GM12865 (cell line): ENCODE data around the gene SCAPER.
A peak's percentile ranks its signal among the peaks of the same experiment; 100 is the strongest.

Source experiments
- DNase-seq: peaks from one replicate; pipeline ENCODE4 v3.0.0; 2010; ENCODE audit warnings: low read depth
- H3K4me3 ChIP-seq: 2 replicates; pipeline ENCODE4 v1.5.1; 2011; ENCODE audit warnings: mild to moderate bottlenecking, low read depth, low read length, control low read depth
- CTCF ChIP-seq: IDR thresholded peaks from 2 replicates; pipeline ENCODE4 v1.5.1; 2011; ENCODE audit warnings: low read length, control low read depth, low read depth, inconsistent platforms; ENCODE audit not compliant: insufficient read depth; ENCODE audit errors: missing control alignments

Gene SCAPER

GRCh38 chr15:76584868-76585575 lies 320.1 kb downstream of the SCAPER start:
- no peak for TF ChIP-seq CTCF
- H3K4me3 ChIP-seq: no peak overlapping the region
- DNase-seq: no peak

- no peak for TF ChIP-seq CTCF
- no peak overlapping the region for H3K4me3 ChIP-seq
- DNase-seq: no peak
These were observed 322.6 kb downstream of the SCAPER start for GRCh38 chr15:76582550-76582949.

GRCh38 chr15:76577879-76578512 lies 327.1 kb downstream of the SCAPER start:
- H3K4me3 ChIP-seq: no peak overlapping the region
- no peak for DNase-seq
- no peak for TF ChIP-seq CTCF

GRCh38 chr15:76576523-76577279 lies 328.4 kb downstream of the SCAPER start:
- TF ChIP-seq CTCF: no peak
- peak; percentile 31 for DNase-seq
- H3K4me3 ChIP-seq: no peak overlapping the region

- no peak for TF ChIP-seq CTCF
- no peak overlapping the region for H3K4me3 ChIP-seq
These were observed 329.5 kb downstream of the SCAPER start for GRCh38 chr15:76575679-76576078.

GRCh38 chr15:76575274-76575673 lies 329.9 kb downstream of the SCAPER start:
- no peak for TF ChIP-seq CTCF
- H3K4me3 ChIP-seq: no peak overlapping the region
- DNase-seq: peak; percentile 79

More at GRCh38 chr15:76575679-76576078, 329.5 kb downstream of the SCAPER start:
- no peak for DNase-seq

GRCh38 chr15:76572983-76573314 lies 332.2 kb downstream of the SCAPER start:
- no peak for TF ChIP-seq CTCF
- H3K4me3 ChIP-seq: no peak overlapping the region
- no peak for DNase-seq
